HL-60 (cell line): ENCODE results near the gene TXNRD3.

ENCODE experiments used
- DNase-seq, 2 experiments: peaks; one replicate each; pipeline ENCODE4 v3.0.0-alpha.2; 2010 to 2020; ENCODE audit warnings: low read depth in 1 of 2, low spot score in 1 of 2
- H3K27ac ChIP-seq: fragments of 250-450 bp; sonication (Bioruptor Pico); replicated peaks from 2 replicates; pipeline ENCODE4 v1.5.1; 2020; ENCODE audit warnings: mild to moderate bottlenecking, moderate library complexity
- H3K27me3 ChIP-seq: fragments of 250-450 bp; sonication (Bioruptor Pico); 2 replicates; pipeline ENCODE4 v1.5.1; 2021; ENCODE audit warnings: mild to moderate bottlenecking, moderate library complexity; ENCODE audit not compliant: insufficient read depth, poor library complexity, severe bottlenecking
- H3K4me3 ChIP-seq: replicated peaks from 2 replicates; pipeline ENCODE4 v1.5.1; 2011; ENCODE audit warnings: mild to moderate bottlenecking, control low read depth, low read length; ENCODE audit not compliant: insufficient read depth
- GABPA ChIP-seq: IDR thresholded peaks from 2 replicates; pipeline ENCODE4 v1.6.1; 2012; ENCODE audit warnings: low read depth
- POLR2AphosphoS5 ChIP-seq: IDR thresholded peaks from 2 replicates; pipeline ENCODE4 v1.6.1; 2012; ENCODE audit warnings: low read depth
- SPI1 ChIP-seq: IDR thresholded peaks from 2 replicates; pipeline ENCODE4 v1.6.1; 2012; ENCODE audit warnings: low read depth, mild to moderate bottlenecking, borderline replicate concordance
- TF ChIP-seq, protein P1 (sequence below): IDR thresholded peaks from 2 replicates; pipeline ENCODE4 v1.6.1; 2012; ENCODE audit warnings: low read depth; ENCODE audit not compliant: insufficient replicate concordance
- TF ChIP-seq, protein P2 (sequence below): IDR thresholded peaks from one replicate; pipeline ENCODE4 v1.5.1; 2011; ENCODE audit warnings: low read length, control low read depth, inconsistent platforms; ENCODE audit not compliant: insufficient read depth

Gene TXNRD3

DNA sequence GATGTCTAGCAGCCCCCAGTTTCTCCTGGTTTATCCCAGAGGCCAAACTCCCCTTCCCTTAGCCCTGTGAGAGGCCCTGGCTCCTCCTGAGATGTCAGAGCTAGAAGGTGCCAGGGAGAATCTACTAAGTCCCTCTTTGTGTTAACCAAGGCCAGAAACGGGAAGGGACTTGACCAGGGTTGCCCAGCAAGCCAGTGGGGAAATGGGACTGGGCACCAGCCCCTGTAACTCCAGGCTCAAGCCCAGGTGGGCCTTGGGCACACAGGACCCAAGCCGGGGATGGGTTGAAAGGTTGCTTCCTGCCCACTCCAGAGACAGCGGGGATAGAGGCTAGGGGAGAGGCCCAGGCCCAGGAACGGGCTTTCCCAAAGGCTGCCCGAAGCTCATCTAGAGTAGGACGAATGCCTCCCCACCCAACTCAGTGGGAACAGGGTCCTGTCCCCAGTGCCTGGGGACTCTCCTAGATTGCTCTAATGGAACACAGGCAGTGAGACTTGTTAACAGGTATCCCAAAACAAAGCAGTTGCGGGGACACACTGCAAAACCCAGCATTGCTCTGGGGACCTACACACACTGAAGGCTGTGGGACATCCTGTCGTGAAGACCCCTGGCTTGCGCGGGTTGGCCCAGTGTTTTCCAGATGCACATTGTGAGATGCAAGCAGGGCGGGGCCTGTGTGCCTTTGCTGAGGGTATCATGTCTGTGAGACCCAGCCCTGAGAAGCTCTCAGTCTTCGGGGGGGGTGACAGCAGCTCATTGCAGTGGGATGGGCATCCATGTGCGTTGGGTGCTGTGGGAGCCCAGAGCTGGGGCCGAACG is 12.9 kb upstream of the TXNRD3 start:
- Histone ChIP-seq H3K4me3 (no peak overlapping the region), H3K27me3 (no peaks in the 10 kb centered on the region), H3K27ac (no peak overlapping the region)
- no peak for DNase-seq
- TF ChIP-seq GABPA (no peak), SPI1 (no peak), POLR2AphosphoS5 (no peak)
- TF ChIP-seq, protein P1, sequence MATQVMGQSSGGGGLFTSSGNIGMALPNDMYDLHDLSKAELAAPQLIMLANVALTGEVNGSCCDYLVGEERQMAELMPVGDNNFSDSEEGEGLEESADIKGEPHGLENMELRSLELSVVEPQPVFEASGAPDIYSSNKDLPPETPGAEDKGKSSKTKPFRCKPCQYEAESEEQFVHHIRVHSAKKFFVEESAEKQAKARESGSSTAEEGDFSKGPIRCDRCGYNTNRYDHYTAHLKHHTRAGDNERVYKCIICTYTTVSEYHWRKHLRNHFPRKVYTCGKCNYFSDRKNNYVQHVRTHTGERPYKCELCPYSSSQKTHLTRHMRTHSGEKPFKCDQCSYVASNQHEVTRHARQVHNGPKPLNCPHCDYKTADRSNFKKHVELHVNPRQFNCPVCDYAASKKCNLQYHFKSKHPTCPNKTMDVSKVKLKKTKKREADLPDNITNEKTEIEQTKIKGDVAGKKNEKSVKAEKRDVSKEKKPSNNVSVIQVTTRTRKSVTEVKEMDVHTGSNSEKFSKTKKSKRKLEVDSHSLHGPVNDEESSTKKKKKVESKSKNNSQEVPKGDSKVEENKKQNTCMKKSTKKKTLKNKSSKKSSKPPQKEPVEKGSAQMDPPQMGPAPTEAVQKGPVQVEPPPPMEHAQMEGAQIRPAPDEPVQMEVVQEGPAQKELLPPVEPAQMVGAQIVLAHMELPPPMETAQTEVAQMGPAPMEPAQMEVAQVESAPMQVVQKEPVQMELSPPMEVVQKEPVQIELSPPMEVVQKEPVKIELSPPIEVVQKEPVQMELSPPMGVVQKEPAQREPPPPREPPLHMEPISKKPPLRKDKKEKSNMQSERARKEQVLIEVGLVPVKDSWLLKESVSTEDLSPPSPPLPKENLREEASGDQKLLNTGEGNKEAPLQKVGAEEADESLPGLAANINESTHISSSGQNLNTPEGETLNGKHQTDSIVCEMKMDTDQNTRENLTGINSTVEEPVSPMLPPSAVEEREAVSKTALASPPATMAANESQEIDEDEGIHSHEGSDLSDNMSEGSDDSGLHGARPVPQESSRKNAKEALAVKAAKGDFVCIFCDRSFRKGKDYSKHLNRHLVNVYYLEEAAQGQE = no peak
- TF ChIP-seq, protein P2, sequence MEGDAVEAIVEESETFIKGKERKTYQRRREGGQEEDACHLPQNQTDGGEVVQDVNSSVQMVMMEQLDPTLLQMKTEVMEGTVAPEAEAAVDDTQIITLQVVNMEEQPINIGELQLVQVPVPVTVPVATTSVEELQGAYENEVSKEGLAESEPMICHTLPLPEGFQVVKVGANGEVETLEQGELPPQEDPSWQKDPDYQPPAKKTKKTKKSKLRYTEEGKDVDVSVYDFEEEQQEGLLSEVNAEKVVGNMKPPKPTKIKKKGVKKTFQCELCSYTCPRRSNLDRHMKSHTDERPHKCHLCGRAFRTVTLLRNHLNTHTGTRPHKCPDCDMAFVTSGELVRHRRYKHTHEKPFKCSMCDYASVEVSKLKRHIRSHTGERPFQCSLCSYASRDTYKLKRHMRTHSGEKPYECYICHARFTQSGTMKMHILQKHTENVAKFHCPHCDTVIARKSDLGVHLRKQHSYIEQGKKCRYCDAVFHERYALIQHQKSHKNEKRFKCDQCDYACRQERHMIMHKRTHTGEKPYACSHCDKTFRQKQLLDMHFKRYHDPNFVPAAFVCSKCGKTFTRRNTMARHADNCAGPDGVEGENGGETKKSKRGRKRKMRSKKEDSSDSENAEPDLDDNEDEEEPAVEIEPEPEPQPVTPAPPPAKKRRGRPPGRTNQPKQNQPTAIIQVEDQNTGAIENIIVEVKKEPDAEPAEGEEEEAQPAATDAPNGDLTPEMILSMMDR = no peak

GRCh38 chr3:126666658-126667528 is 12.0 kb upstream of the TXNRD3 start:
- no peak overlapping the region for H3K4me3 ChIP-seq
- DNase-seq = no peak
- no peaks in the 10 kb centered on the region for H3K27me3 ChIP-seq
- TF ChIP-seq POLR2AphosphoS5 (no peak), GABPA (no peak), SPI1 (no peak)
- TF ChIP-seq, protein P2 = no peak
- TF ChIP-seq, protein P1 = no peak
- no peak overlapping the region for H3K27ac ChIP-seq

- TF ChIP-seq, protein P1 = no peak
- no peak for TF ChIP-seq SPI1
- TF ChIP-seq GABPA = no peak
- TF ChIP-seq POLR2AphosphoS5 = no peak
- TF ChIP-seq, protein P2 = no peak
- no peak overlapping the region for H3K27ac ChIP-seq
- H3K4me3 ChIP-seq = no peak overlapping the region
- DNase-seq = no peak
- no peaks in the 10 kb centered on the region for H3K27me3 ChIP-seq
These were observed 11.2 kb upstream of the TXNRD3 start for GRCh38 chr3:126665959-126666657.
